OCI-LY7 (cell line): Measurements from ENCODE around the gene ISOC2. TPM values are rescaled to one million over a fixed set of nuclear protein-coding genes. Genes with fewer than 3 reads are reported as not detected.

ENCODE experiments used
- BruUV-seq: library from RNA; stranded (reverse); fragments of 400-500 nt; replicated peaks from 2 replicates; lab custom pipeline; 2021; lab: Mats Ljungman, UMichigan
- CTCF ChIA-PET: fragments of 300-600 bp; sonication (Branson Sonifier 250); formaldehyde crosslinking; loops from one replicate; lab custom pipeline; 2022; ENCODE audit warnings: antibody characterized with exemption; ENCODE audit not compliant: unreplicated experiment; lab: Charles Lee
- POLR2A ChIA-PET: fragments of 300-600 bp; sonication (Branson Sonifier 250); formaldehyde crosslinking; loops from one replicate; lab custom pipeline; 2022; ENCODE audit warnings: antibody characterized with exemption; lab: Charles Lee
- DNase-seq: peaks from one replicate; pipeline ENCODE4 v3.0.0-alpha.2; 2015; ENCODE audit warnings: low spot score
- H2AFZ ChIP-seq: fragments of 200-600 bp; sonication (generic), shearing (Covaris generic); 2 replicates; pipeline ENCODE4 v1.6.1; 2014; ENCODE audit warnings: mild to moderate bottlenecking, antibody characterized with exemption, low read length, moderate library complexity
- H3K27ac ChIP-seq: fragments of 200-600 bp; sonication (generic); 2 replicates; pipeline ENCODE4 v1.5.1; 2014; ENCODE audit warnings: mixed run types, low read depth, mild to moderate bottlenecking, moderate library complexity, low read length, inconsistent platforms; ENCODE audit not compliant: poor library complexity, severe bottlenecking
- H3K36me3 ChIP-seq: fragments of 200-600 bp; sonication (generic); 2 replicates; pipeline ENCODE4 v1.6.1; 2014; ENCODE audit warnings: mild to moderate bottlenecking, antibody characterized with exemption, low read length, moderate library complexity, mixed read lengths; ENCODE audit not compliant: insufficient read depth
- H3K4me1 ChIP-seq: fragments of 200-600 bp; sonication (generic); 2 replicates; pipeline ENCODE4 v1.5.1; 2014; ENCODE audit warnings: mild to moderate bottlenecking, low read length; ENCODE audit not compliant: insufficient read depth, poor library complexity, severe bottlenecking
- H3K4me2 ChIP-seq: fragments of 200-600 bp; sonication (generic); 2 replicates; pipeline ENCODE4 v1.6.1; 2014; ENCODE audit warnings: mild to moderate bottlenecking, low read length
- H3K4me3 ChIP-seq: fragments of 200-600 bp; sonication (generic); 2 replicates; pipeline ENCODE4 v1.5.1; 2014; ENCODE audit warnings: mild to moderate bottlenecking, low read depth, low read length; ENCODE audit not compliant: poor library complexity, severe bottlenecking
- H3K79me2 ChIP-seq: fragments of 200-600 bp; sonication (generic); 2 replicates; pipeline ENCODE4 v1.6.1; 2016; ENCODE audit warnings: low read depth, mild to moderate bottlenecking, low read length, moderate library complexity, mixed read lengths; ENCODE audit not compliant: insufficient read depth
- H3K9me2 ChIP-seq: fragments of 200-600 bp; sonication (generic); 2 replicates; pipeline ENCODE4 v1.6.1; 2016; ENCODE audit warnings: mild to moderate bottlenecking, low read length, mixed read lengths; ENCODE audit not compliant: insufficient read depth
- H3K9me3 ChIP-seq: fragments of 200-600 bp; sonication (generic); 2 replicates; pipeline ENCODE4 v1.6.1; 2014; ENCODE audit warnings: mild to moderate bottlenecking, mixed run types, low read length, mixed read lengths
- H4K20me1 ChIP-seq: fragments of 200-600 bp; sonication (generic); 2 replicates; pipeline ENCODE4 v1.6.1; 2014; ENCODE audit warnings: mild to moderate bottlenecking, antibody characterized with exemption, low read length, moderate library complexity, mixed read lengths; ENCODE audit not compliant: insufficient read depth
- EZH2phosphoT487 ChIP-seq: fragments of 200-600 bp; sonication (generic); IDR thresholded peaks from 2 replicates; pipeline ENCODE4 v1.6.1; 2018; ENCODE audit warnings: low read depth, borderline replicate concordance, mild to moderate bottlenecking, mixed run types, antibody characterized with exemption, low read length, moderate library complexity, mixed read lengths
- intact Hi-C: fragments of 100-400 bp; cut with micrococcal nuclease; formaldehyde crosslinking; loops from one replicate; pipeline ENCODE4 v1.10.0; 2022; ENCODE audit not compliant: unreplicated experiment
- total RNA-seq, 2 experiments: library from RNA; depleted of rRNA in 1 of 2; stranded (reverse); fragments of >200 nt in 1 of 2; shearing (Covaris generic) in 1 of 2; gene quantifications; 2 replicates each; pipeline ENCODE4 v1.2.3, GENCODE V29; 2014 to 2022
- TF ChIP-seq, protein P1 (sequence below): fragments of 200-600 bp; sonication (generic); conservative IDR thresholded peaks from 2 replicates; pipeline ENCODE4 v1.5.1; 2014; ENCODE audit warnings: mild to moderate bottlenecking, antibody characterized with exemption, low read length, moderate library complexity, mixed read lengths

ISOC2 gene
- total RNA-seq, 2 experiments from 2014 or later: 37.0 to 115 TPM

DNA sequence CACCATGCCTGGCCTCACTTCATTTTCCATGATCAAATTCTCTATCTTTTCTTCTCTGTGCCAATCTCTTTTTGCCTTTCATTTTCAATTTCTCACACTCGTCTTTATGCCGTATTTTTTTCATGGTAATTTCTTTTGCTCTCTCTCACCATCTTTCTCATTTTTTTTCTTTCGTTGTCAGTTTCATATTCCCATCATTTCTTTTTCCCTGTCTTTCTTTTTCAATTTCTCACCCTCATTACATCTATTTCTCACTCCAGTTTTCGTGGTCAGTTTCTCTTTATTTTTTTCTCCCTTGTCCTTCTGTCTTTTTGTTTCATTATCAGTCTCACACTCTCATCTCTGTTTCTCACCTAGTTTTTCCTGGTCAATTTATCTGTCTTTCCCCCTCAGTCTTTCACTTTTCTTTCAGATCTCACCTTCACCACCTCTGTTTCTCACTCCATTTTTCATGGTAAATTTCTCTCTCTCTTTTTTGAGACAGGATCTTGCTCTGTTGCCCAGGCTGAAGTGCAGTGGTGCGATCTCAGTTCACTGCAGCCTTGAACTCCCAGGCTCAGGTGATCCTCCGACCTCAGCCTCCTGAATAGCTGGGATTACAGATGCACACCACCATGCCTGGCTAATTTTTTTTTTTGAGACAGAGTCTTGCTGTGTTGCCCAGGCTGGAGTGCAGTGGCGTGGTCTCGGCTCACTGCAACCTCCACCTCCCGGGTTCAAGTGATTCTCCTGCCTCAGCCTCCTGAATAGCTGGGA is 40.9 kb upstream of the ISOC2 start:
- DNase-seq: no peak
- POLR2A ChIA-PET: no interaction called here
- Histone ChIP-seq H3K4me3 (no peak overlapping the region), H2AFZ (no peak overlapping the region), H3K79me2 (no peaks in the 10 kb centered on the region), H3K27ac (no peak overlapping the region), H3K36me3 (no peaks in the 10 kb centered on the region), H4K20me1 (no peaks in the 10 kb centered on the region), H3K4me1 (peaks cover 8% of the 10 kb centered on the region), H3K4me2 (no peak overlapping the region), H3K9me3 (no peaks in the 10 kb centered on the region), H3K9me2 (no peaks in the 10 kb centered on the region)
- TF ChIP-seq EZH2phosphoT487: no peak
- TF ChIP-seq, protein P1, sequence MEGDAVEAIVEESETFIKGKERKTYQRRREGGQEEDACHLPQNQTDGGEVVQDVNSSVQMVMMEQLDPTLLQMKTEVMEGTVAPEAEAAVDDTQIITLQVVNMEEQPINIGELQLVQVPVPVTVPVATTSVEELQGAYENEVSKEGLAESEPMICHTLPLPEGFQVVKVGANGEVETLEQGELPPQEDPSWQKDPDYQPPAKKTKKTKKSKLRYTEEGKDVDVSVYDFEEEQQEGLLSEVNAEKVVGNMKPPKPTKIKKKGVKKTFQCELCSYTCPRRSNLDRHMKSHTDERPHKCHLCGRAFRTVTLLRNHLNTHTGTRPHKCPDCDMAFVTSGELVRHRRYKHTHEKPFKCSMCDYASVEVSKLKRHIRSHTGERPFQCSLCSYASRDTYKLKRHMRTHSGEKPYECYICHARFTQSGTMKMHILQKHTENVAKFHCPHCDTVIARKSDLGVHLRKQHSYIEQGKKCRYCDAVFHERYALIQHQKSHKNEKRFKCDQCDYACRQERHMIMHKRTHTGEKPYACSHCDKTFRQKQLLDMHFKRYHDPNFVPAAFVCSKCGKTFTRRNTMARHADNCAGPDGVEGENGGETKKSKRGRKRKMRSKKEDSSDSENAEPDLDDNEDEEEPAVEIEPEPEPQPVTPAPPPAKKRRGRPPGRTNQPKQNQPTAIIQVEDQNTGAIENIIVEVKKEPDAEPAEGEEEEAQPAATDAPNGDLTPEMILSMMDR: no peak
- CTCF ChIA-PET: no interaction called here
- intact Hi-C loops: no loop called here
- BruUV-seq: no TSS peak

DNA sequence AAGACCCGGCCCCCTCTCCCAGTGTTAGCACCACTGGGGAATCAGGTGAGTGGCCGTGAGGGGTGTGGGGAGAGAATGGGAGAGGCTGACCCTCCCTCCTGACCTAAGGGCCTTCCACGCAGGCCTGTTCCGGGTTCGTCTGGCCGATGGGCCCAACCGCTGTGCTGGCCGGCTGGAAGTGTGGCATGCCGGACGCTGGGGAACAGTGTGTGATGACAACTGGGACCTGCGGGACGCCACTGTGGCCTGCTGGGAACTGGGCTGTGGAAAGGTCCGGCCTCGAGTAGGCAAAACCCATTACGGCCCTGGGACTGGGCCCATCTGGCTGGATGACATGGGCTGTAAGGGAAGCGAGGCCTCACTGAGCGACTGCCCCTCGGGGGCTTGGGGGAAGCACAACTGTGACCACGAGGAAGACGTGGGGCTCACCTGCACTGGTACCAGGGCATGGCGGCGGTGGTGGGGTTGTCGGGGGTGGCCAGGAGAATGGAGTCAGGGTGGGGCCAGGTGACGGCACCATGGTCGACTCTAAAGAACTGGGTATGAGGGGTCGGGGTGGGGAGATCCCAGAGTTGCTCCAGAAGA is 39.0 kb upstream of the ISOC2 start:
- peaks cover 8% of the 10 kb centered on the region for H3K4me1 ChIP-seq
- intact Hi-C loops: no loop called here
- H2AFZ ChIP-seq: no peak overlapping the region
- H3K27ac ChIP-seq: no peak overlapping the region
- CTCF ChIA-PET: no interaction called here
- H4K20me1 ChIP-seq: no peaks in the 10 kb centered on the region
- no peaks in the 10 kb centered on the region for H3K9me2 ChIP-seq
- POLR2A ChIA-PET: no interaction called here
- no peaks in the 10 kb centered on the region for H3K36me3 ChIP-seq
- no peak overlapping the region for H3K4me2 ChIP-seq
- BruUV-seq: no TSS peak
- no peaks in the 10 kb centered on the region for H3K9me3 ChIP-seq
- H3K79me2 ChIP-seq: no peaks in the 10 kb centered on the region
- no peak overlapping the region for H3K4me3 ChIP-seq
- TF ChIP-seq EZH2phosphoT487: no peak
- TF ChIP-seq, protein P1: no peak
- no peak for DNase-seq

DNA sequence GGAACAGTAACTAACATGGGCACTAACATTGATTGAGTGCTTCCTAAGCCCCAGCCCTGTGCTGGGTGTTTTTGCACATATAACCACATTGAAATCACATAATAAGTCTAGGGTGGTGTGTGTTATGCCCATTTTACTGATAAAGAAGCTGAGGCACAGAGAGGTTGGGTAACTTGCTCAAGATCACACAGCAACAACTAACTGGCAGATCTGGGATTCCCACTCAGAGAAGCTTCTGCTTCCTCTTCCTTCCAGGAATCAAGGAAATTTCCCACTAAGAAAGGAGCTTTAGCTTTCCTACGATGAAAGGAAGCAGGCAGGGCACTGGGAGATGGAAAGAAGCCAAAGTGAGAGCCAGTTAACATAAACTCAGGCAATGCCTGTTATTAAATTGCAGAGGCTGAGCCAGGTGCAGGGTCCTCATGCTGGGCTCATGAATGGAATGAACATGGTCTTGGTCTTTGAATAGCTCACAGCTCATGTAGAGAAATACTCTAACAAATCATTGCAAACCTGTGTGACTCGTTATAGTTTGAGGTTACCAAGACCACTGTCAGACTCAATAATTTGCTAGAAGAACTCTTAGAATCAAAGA is 36.9 kb upstream of the ISOC2 start:
- H3K9me2 ChIP-seq: no peaks in the 10 kb centered on the region
- H2AFZ ChIP-seq: no peak overlapping the region
- no peaks in the 10 kb centered on the region for H3K9me3 ChIP-seq
- no TSS peak for BruUV-seq
- intact Hi-C loops: no loop called here
- POLR2A ChIA-PET: interaction anchor here (0.6 to 0.7 kb wide), 2 partner anchors 21 to 835 kb away, joined by 3 to 7 read pairs; partner anchors contain the start of gene LILRB4
- H3K79me2 ChIP-seq: no peaks in the 10 kb centered on the region
- TF ChIP-seq, protein P1: no peak
- TF ChIP-seq EZH2phosphoT487: no peak
- H3K4me2 ChIP-seq: no peak overlapping the region
- no peak for DNase-seq
- no peak overlapping the region for H3K4me3 ChIP-seq
- no peaks in the 10 kb centered on the region for H4K20me1 ChIP-seq
- CTCF ChIA-PET: no interaction called here
- H3K4me1 ChIP-seq: peaks cover 4% of the 10 kb centered on the region
- H3K36me3 ChIP-seq: no peaks in the 10 kb centered on the region
- no peak overlapping the region for H3K27ac ChIP-seq
